ENCODE results near the gene KDM5C. TPM values are rescaled to one million over a fixed set of nuclear protein-coding genes. Genes with fewer than 3 reads are reported as not detected.

Gene KDM5C
- total RNA-seq, 1 experiment from 2014 or later, result 112 TPM

GRCh38 chrX:53260836-53261235 is 35.8 kb upstream of the KDM5C start:
- H3K27ac Mint-ChIP-seq, result no peak overlapping the region
- TF ChIP-seq STAT6 (CRISPR knock-in tag; conservative IDR thresholded peaks at IDR 0.05; ENCODE audit: low read depth) (no peak), KAT7 (CRISPR knock-in tag; IDR thresholded peaks at IDR 0.05; ENCODE audit: borderline replicate concordance) (no peak), ZNF317 (CRISPR knock-in tag; IDR thresholded peaks at IDR 0.05; ENCODE audit: borderline replicate concordance, low read depth) (no peak), PRRX2 (CRISPR knock-in tag; IDR thresholded peaks at IDR 0.05) (no peak), NFATC4 (CRISPR knock-in tag; IDR thresholded peaks at IDR 0.05) (no peak), ZMAT4 (CRISPR knock-in tag; IDR thresholded peaks at IDR 0.05) (no peak), OVOL2 (CRISPR knock-in tag; IDR thresholded peaks at IDR 0.05; ENCODE audit: borderline replicate concordance) (no peak), MYBL2 (CRISPR knock-in tag; IDR thresholded peaks at IDR 0.05) (no peak), CREB1 (CRISPR knock-in tag; IDR thresholded peaks at IDR 0.05) (no peak), FOXP4 (CRISPR knock-in tag; IDR thresholded peaks at IDR 0.05) (no peak), ZNF263 (CRISPR knock-in tag; IDR thresholded peaks at IDR 0.05; ENCODE audit: low read depth) (no peak), JAZF1 (CRISPR knock-in tag; IDR thresholded peaks at IDR 0.05) (no peak), FOXK1 (CRISPR knock-in tag; IDR thresholded peaks at IDR 0.05) (no peak), CTCF (IDR thresholded peaks at IDR 0.05) (no peak)

GRCh38 chrX:53257670-53258423 is 32.8 kb upstream of the KDM5C start:
- H3K4me3 Mint-ChIP-seq, result peak overlapping the region; percentile 22
- ChIA-PET CTCF (interaction anchor here (0.6 to 3.3 kb wide), 3 partner anchors 24 to 362 kb away, joined by 3 to 9 read pairs (median 3); partner anchors contain the start of gene IQSEC2), POLR2A (interaction anchor here (0.6 kb wide), 1 partner anchor 21 kb away, joined by 3 read pairs; no protein-coding TSS in a partner anchor)
- peaks cover 11% of the 10 kb centered on the region for H3K36me3 Mint-ChIP-seq
- peak overlapping the region; percentile 41; the same call in 1 of the 2 replicates for H3K27ac Mint-ChIP-seq
- ATAC-seq (no peak), DNase-seq (ENCODE audit: low spot score) (no peak)
- peaks cover 13% of the 10 kb centered on the region for H3K4me1 Mint-ChIP-seq
- TF ChIP-seq HMGXB4 (CRISPR knock-in tag; IDR thresholded peaks at IDR 0.05), result no peak
- no peak for TF ChIP-seq TP53 (CRISPR knock-in tag; IDR thresholded peaks at IDR 0.05)
- TF ChIP-seq JAZF1 (CRISPR knock-in tag; IDR thresholded peaks at IDR 0.05), result no peak
- TF ChIP-seq CREM (CRISPR knock-in tag; IDR thresholded peaks at IDR 0.05), result no peak
- no peak for TF ChIP-seq ZNF232 (CRISPR knock-in tag; IDR thresholded peaks at IDR 0.05)
- TF ChIP-seq GABPB1 (CRISPR knock-in tag; IDR thresholded peaks at IDR 0.05), result no peak
- no peak for TF ChIP-seq ZNF423 (CRISPR knock-in tag; IDR thresholded peaks at IDR 0.05)
- TF ChIP-seq ZBTB43 (CRISPR knock-in tag; IDR thresholded peaks at IDR 0.05), result no peak
- TF ChIP-seq MAX (CRISPR knock-in tag; IDR thresholded peaks at IDR 0.05), result no peak
- no peak for TF ChIP-seq MXD4 (CRISPR knock-in tag; IDR thresholded peaks at IDR 0.05; ENCODE audit: borderline replicate concordance)
- TF ChIP-seq GTF2I (CRISPR knock-in tag; conservative IDR thresholded peaks at IDR 0.05), result no peak
- no peak for TF ChIP-seq GRHL2 (CRISPR knock-in tag; IDR thresholded peaks at IDR 0.05; ENCODE audit: insufficient replicate concordance, severe bottlenecking)
- no peak for TF ChIP-seq FOXJ3 (CRISPR knock-in tag; IDR thresholded peaks at IDR 0.05; ENCODE audit: borderline replicate concordance)
- no peaks in the 10 kb centered on the region for H3K9me3 Mint-ChIP-seq
- H3K27me3 Mint-ChIP-seq (ENCODE audit: low read depth), result no peaks in the 10 kb centered on the region

More at GRCh38 chrX:53260836-53261235, 35.8 kb upstream of the KDM5C start:
- no peaks in the 10 kb centered on the region for H3K27me3 Mint-ChIP-seq (ENCODE audit: low read depth)
- no peak for ATAC-seq
- no peak overlapping the region for H3K4me3 Mint-ChIP-seq
- ChIA-PET CTCF (no interaction called here), POLR2A (no interaction called here)
- H3K4me1 Mint-ChIP-seq, result peaks cover 25% of the 10 kb centered on the region
- H3K36me3 Mint-ChIP-seq, result no peaks in the 10 kb centered on the region
- DNase-seq (ENCODE audit: low spot score), result no peak
- H3K9me3 Mint-ChIP-seq, result no peaks in the 10 kb centered on the region

Measured in WTC11 (cell line).